ENCODE measurements around the gene ONECUT1.
A peak's percentile ranks its signal among the peaks of the same experiment; 100 is the strongest.

Gene ONECUT1

DNA sequence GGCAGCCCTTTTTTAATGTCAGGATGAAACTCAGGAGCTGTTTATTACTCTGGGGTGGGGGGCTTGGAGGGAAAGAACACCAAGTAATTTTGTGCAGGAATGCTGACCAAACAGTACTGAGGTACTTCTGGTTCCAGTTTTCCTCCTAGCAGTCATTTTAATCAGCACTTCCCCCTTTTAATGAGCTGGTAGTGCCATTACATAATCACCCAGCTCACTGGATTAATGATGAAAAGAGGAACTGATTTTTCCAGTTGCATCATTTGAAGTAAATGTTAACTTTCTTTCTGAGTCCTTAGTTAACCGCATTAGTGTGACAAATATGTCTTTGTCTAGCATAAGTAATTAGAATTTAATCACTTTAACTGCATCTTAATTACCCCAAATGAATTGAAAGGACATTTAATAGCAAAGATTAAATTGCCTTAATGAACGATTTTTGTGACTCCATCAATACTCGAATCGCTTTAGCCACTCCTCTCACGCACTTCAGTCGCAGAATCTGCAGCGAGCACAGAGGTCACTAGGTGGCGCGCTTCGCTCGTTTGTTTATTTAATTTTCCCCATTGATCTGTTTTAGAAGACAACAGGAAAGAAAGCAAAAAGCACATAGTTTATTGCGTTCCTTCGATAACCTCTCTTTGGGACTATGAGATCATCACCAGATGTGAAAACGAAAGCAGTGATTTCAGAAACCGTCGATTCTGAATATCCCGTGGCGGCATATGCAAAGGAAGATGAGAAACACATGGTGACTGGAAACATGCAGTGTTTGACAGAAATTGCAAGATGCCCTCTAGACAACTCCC lies 9.8 kb downstream of the ONECUT1 start:
- peak; percentile 60 for DNase-seq

DNA sequence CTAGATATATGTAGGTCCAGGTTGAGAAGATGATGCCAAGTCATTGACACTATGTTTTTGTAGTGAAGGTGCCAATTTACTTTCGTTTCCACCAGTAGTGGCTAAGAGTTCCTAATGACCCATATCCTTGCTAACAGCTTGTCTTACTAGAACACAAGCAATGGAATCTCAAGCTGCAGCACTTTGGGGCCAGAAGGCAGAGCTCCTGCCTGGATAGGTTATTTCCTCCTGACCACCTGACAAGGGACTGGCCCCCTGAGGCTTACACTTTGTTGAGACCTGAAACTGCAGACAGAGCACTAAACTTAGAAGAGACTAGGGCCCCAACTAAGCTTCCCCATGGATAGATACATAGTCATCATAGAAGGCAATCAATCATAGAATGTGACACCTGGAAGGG lies 11.7 kb downstream of the ONECUT1 start:
- no peak for DNase-seq

DNA sequence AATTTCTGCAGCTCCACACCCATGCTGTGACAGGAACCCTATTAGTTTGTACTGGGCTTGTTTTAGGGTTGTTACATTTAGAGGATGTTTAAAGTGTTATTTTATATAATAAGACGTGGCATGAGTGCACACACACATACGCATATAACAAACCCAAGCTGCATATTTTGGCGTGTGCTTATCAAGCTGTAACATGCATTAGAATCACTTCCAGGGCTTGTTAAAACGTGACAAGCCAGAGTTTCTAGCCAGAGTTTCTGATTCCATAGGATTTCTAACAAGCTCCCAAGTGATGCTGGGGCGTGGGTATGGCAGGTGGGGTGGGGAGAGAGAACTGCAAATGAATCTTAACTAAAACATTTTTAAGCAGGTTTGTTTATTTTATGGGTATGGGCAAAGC lies 17.4 kb downstream of the ONECUT1 start:
- DNase-seq = no peak

DNA sequence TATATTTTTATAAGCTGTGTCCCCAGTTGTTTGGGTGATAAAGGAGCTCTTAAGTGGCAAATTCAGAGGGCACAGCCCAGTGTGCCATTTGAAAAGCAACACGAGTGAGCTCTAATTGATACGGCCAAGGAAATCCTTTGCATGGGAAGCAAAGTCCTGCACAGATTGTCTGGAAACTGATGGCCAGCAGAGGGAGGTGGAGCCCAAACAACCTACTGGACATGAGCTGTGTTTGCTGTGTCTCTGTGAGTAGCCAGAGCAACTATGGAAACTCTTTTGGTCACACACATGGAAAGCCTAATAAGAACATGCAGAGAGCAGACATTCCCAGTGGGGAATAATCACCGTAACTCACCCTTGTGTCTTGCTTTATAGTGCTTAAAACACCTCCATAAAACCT lies 24.4 kb downstream of the ONECUT1 start:
- DNase-seq = no peak

DNA sequence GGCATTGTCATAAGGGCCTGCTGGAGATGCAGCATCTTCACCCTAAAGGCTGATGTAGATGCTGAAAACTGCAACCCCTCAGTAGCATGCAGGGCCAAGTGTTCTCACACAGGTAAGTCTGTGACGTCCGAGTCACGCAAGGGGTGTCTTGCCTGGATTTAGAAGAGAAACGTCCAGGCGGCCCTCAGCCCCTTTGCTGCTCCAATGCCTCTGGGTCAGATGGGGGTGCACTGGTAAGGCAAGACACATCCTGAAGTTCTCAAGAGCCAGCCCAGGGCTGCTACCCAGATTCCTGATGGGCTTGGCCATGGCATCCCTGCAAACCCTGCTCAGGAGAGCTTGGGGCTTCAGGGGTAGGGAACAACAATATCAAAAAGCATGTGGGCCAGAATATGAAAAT lies 25.4 kb downstream of the ONECUT1 start:
- no peak for DNase-seq

DNA sequence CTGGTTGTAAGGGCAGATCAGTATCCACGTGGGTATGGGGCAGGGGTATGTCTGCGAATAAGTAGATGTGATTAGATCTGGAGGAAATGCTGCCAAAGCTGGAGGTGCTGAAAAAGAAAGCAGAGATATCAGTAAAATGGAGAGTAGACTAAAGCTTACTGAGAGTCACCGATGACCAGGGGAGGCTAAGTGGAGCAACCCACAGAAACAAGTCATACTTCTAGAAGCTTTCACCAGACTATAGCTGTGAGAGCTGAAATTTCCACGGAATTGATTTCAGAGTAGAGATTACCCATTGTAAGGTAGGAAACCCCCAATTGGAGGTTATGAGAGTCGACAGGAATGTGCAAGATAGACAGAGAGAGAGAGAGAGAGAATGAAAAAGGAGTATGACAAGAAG lies 27.5 kb downstream of the ONECUT1 start:
- DNase-seq = no peak

DNA sequence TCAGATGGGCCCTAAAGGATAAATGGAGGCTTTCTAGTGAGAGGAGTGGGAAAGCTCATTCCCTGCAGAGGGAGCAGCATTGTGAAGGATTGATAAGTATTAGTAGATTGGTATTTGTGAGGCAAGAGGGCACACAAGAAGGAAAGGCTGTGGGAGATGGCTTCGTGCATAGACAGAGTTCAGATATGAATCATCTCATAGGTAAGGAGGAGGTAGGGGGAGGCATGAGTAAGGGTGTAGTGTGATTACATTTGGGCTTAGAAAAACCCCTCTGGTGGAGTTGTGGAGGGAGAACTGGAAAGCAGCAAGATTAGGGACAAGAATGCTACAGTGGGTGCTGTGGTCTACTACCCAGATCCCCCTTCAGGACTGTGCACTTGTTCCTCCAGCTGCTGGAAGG lies 29.6 kb downstream of the ONECUT1 start:
- DNase-seq = no peak

DNA sequence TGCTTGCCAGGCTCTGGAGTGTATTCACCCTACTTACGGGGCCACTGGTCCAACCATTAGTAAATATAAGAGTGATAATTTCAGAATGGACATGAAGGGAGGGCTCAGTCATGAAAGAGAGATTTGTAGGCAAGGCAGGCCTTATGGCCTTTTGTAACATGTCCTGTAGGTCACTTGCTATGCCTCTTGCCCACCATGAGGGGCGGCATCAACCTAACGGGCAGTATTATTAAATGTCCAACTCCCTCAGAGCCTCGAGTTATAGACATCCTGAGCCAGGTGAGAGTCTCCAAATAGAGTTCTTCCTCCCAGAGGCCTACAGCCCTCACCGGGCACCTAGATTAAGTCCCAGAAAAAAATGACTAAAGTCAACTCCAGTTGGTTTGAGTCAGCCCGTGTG lies 30.2 kb downstream of the ONECUT1 start:
- no peak for DNase-seq

DNA sequence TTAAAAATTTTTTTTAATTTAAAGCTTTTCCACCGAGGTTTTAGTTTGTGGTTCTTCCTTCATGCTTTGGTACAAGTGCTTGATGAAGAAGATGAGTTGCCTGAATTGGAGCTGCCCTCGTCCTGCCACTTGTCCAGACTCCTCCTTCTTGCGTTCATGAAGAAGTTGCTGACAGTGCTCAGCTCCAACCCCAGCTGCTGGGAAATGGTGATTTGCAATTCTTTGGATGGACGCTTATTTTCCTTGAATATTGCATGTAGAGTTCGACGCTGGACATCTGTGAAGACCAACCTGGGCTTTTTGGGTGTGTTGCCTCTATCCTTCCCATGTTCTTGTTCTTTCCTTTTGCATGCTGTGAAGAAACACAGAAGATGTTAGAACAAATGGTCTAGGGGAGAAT lies 32.6 kb downstream of the ONECUT1 start:
- DNase-seq = no peak

DNA sequence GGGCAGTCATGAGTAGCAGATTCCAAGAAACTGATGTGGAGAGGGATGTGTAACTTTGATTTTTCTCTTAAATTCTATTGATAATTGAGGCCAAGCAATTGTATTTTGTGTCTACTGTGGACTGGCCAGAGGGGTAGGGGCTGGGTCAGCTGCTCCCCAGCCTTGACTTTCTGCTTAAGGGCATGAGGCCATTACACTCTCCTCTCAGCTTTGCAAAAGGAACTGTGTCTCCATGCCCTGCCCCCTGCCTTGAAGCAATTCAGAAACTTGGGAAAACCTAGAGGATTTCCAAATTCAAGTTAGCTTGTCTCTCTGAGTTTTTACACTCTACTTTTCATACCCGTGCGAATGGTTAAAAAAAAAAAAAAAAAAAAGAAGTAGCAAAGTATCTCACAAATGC lies 38.6 kb downstream of the ONECUT1 start:
- no peak for DNase-seq

DNA sequence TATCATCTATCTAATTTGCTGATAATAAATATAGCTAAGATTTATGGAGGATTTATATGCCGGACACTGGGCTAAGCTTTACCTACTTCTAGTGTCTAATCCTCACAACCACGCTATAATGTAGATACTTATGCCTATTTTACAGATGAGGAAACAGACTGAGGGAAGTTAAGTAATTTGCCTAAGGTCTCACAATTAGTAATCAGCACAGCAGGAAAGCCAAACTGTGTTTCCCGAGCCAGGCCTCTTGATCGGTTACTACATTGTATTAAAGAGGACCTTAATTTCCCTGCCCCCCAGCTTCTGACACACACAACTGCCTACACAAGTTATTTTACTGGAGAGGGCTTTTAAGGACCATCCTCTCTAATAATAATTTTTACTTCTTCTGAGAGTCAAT lies 40.9 kb downstream of the ONECUT1 start:
- no peak for DNase-seq

DNA sequence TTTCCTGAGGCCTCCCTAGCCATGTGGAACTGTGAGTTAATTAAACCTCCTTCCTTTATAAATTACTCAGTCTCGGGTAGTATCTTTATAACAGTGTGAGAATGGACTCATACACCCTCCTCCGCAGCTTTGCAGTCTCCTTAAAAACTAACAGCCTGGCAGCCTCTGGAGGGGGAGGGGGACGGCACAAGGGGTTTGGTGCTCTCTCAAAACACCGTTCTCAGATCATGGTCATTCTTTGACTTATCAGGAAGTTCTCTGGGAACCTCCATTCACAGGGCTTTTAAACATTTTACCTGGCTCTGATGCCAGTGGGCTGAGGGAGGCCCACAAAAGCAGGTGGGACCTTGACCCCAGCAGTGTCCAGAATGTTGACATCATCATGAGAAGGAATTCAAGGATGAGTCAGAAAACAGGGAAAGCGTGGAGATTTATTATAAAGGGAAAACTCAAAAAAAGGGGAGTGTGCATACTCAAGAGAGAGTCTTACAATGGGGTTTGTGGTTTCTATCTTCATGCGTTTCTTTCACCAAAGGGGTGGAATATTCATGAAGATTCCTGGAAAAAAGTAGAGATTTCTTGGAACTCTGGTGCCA lies 43.9 kb downstream of the ONECUT1 start:
- peak; percentile 24 for DNase-seq

DNA sequence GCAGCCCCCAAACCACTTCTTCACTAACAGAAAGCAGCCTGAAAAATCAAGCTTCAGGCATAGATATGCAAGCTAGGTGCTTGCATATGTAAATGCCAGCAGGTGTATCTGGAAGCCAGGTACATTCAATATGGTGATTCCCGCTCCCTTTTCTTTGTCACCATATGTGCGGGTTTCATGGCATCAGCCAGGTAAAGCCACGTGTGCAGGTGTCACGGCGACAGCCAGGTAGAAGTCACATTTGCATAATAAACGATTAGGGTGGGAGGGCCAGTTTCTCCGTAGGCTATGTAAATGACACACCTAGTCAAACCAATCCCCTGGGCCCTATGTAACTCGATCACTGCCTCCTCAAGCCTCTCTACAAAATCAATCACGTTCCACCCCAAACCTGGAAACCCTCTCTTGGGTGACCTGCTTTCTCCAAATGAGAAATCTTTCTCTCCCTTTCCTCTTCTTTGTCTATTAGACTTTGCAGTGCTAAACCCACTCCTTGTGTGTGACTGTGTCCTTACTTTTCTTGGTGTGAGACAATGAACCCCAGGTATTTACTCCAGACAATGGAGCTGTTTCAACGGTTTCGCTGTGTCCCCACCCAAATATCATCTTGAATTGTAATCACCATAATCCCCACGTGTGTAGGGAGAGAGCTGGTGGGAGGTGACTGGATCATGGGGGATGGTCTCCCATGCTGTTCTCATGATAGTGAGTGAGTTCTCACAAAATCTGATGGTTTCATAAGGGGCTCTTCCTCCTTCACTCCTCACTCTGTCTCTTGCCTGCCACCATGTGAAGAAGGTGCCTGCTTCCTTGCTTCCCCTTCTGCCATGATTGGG lies 44.6 kb downstream of the ONECUT1 start:
- DNase-seq = no peak

DNA sequence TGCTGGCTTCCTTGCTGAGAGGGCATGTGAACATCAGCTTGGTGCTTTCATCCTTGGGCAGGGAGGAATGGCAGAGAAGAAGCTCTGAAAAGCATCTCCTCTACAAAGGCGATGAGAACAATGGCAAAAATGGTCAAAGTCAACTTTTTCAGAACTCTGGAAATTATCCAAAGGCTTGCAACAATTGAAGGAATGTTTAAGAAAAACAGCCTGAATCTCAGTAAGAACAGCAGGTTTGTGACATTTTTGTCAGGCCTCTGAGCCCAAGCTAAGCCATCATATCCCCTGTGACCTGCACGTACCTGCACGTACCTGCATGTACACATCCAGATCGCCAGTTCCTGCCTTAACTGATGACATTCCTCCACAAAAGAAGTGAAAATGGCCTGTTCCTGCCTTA lies 51.8 kb downstream of the ONECUT1 start:
- no peak for DNase-seq

DNA sequence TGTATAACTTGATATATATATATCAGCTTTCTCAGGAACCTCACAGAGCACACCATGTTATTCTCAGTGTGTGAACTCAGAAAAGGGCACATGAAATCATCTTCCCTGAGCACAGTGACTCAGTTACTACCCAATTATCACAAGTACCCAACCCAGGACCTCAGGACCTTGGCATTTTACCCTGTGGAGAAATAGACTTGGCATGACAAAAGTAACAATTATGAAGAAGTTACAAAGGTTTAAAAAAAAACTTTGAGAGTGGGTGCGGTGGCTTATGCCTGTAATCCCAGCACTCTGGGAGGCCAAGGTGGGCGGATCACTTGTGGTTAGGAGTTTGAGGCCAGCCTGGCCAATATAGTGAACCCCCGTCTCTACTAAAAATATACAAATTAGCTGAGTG lies 52.4 kb downstream of the ONECUT1 start:
- DNase-seq = peak; percentile 22

DNA sequence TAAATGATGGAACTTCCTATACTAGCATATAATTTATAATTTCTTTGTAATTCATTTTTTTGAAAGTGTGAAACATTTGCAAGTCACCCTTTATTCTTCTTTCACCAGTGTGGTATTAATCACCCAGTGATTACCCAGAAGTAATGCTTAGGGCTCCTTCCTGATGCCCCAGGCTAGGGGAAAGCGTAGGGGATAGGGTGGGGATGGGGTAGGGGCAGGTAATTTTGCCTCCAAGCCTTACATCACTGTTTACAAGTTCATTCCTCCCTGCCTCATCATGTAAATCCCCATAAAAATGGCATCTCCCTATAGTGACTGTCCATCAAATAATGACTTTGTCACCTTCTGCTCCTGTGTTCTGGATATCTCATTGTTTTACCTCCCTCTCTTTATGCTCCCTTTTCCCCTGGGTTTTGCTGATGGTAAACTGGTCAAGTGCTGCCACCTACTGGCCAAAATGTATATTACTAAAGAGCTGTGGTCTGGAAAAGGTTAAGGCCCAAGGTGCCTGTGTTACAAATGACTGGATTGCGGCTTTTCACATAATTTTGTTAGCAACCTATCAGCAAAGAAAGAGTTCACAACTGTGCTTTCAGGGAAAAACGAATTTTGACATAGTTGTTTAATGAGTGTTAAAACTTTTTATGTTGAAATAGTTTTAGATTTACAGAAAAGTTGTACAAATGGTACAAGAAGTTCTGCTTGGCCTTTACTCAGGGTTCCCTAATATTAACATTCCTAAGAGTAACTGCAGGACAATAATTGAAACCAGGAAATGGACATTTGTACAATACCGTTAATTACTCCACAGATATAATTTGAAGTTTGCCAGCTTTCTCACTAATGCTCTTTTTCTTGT lies 54.7 kb downstream of the ONECUT1 start:
- peak; percentile 80 for DNase-seq

DNA sequence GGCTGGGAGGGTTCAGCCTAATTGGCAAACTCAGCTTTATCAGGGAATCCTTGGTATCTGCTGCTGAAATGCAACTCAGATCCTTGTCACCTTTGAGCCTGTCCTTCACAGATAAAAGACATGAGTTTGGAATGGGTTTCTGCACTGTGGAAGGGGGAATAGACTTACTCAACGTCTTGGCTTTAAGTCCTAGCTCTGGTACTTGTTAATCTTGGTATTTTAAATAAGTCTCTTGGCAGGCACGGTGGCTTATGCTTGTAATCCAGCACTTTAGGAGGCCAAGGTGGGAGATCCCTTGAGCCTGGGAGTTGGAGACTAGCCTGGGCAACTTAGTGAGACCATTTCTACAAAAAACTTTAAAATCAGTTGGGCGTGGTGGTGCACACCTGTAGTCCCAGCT lies 55.8 kb downstream of the ONECUT1 start:
- no peak for DNase-seq

DNA sequence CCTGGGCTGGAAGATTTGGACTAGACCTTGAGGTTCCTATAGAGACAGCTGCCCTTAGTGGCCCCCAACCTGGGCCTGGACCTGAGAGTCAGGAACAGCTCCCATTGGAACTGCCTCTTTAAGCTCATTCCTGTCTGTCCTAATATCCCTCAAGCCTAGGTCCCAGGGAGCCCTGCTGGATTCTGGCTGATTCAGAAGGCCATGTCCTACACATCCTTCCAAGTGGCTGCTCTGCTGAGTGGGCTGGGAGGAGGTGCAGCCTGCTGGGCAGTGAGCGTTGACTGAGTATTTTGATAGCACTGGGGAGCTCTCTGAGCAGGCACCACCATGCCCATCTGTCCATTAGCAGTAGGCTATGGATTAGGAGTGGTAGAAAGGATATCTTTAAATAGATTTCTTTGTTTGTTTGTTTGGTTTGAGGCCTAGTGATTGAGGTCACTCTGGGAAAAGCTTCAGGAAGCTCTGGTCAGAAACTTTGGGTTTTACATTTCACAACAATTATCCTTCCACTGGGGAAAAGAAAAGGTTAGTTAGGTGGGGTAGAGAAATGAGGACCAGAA lies 56.4 kb downstream of the ONECUT1 start:
- no peak for DNase-seq

DNA sequence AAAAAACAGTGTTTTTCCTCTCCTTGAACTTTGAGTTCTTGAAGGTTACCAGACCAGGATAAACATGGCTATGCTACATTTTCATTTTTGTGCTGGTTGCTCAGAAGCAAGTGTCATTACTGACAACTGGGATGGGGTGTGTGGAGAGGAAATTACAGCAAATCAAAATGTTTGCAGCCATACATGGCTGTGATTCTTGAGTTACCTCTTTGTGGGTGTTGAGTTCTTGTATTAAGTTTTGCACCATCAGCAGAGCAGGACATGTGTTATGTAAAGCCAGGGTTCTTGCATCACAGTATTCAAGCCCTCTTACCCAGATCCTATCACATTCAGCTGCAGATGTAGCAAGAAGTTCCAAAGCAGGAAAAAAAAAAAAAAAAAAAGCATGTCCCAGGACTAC lies 57.0 kb downstream of the ONECUT1 start:
- DNase-seq = no peak

DNA sequence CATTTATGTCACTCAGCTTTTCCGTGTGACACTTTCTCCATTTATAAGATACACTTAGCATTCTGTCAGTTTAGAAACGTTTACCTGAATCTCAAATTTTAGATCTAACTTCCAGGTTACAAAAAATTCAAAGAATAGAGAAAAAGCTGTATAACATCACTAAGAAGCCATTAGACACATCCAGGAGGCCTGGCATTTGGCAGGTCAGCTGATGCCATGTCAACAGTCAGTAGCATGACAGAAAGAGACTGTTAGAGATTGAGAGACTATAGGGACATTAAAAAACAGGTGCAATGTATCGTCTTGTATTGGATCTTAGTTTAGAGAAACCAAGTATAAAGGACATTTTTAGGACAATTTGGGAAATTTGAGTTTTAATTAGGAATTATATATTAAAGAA lies 57.6 kb downstream of the ONECUT1 start:
- DNase-seq = no peak

DNA sequence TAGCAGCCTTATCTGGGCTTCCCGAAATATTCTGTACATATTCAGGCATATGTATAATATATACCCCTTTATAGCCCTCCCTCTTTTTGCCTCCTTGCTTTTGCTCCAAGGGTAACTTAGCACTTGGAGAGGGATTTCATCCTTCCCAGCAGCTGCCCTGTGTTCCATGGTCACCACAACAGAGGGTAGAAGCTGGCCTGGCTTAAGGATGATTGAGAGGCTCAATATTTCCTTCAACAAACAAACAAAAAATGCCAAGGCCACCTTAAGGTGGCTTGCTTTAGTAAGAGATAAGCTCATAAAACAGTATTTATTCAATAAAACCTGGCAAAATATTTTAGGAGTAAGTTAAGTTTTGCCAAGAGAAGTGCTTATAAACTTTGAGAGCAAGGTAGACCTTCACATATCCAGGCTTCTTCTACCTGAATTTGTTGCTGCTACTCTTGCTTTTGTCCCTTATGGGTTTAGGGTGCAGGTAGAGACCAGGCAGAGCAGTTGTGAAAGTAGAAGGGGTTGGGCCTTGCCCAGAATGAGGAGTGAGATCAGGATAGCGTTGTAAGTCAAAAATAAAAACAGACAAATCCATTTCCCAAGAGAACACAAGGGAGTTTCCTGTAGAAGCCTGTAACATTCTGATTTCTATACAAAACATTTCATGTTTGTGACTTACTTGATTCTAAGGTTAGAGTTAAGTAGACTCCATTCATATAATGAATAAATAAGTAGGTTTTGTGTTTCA lies 58.2 kb downstream of the ONECUT1 start:
- DNase-seq = no peak

DNA sequence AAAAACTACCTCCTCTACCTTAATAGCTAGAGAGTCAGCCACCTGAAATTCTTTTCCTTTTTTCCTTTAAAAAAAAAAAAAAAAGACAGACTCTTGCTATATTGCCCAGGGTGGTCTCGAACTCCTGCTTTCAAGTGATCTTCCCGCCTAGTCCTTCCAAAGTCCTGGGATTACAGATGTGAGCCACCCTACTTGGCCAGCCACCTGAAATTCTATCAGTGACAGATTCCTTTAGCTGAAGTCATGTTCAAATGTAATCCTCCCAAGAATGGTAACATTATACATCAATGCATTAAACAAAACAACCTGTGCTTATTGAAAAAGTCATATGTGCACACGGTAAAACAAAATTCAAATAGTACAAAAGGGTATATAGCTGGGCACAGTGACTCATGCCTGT lies 59.1 kb downstream of the ONECUT1 start:
- DNase-seq = no peak

All from EL (cell line).